ENCODE measurements around the gene MAPK14. TPM values are rescaled to one million over a fixed set of nuclear protein-coding genes. Genes with fewer than 3 reads are reported as not detected.

MAPK14 gene
- total and polyA plus RNA-seq, 12 donors = 9.2 to 38.1 (median 29.3) TPM

DNA sequence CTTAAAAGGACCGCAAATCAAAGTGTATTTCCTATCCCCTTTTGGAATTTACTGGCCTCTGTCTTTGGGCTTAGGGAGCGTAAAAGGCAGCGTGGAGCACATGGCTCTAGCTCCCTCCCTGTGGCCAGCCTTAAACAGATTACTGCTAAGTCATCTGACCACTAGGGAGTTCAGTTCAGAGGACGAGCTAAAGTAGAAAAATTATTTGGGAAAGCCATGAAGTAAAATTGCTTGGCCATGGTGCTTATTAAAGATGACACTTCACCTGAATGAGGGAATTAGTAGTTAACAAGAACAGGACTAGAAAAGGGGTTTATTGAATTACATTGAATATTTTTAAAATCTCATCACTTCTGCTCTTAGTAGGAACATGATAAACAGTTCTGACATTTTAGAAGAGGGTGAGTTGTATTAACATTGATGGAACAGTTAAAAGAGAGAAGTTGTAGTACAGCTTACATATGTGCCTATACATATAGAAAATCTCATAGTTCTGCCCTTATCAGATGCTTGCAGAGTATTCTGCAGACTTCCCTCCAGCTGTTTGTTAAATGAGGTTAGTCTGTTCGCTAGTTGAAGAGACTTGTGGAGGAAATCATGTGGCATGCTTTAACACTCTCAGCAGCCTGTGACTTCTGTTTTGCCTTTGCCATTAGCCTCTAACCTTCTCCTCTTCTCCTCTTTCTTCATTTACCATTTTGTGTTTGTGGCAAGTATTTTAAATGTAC, 71.5 kb downstream of the MAPK14 start:
- no peaks in the 10 kb centered on the region for H3K9me3 ChIP-seq
- H3K27ac ChIP-seq = peak overlapping the region in 2 of 10 donors; percentile 1 to 61
- no peaks in the 10 kb centered on the region for H3K27me3 ChIP-seq
- peaks cover 0 to 69% (median 9%) of the 10 kb centered on the region in 9 donors for H3K36me3 ChIP-seq
- 37 to 46% methylated on average over 5 of the region's 5 CpGs for WGBS, 2 donors
- intact Hi-C loops (cut with DNase I) = loop anchor here in 3 of 10 donors (5.0 to 10.0 kb wide), 3 partner anchors 344 to 574 kb away; no protein-coding TSS in a partner anchor
- H3K4me3 ChIP-seq = no peak overlapping the region
- peak in 2 of 9 donors; percentile 11 to 16 for TF ChIP-seq CTCF (IDR thresholded peaks at IDR 0.05)
- H3K4me1 ChIP-seq = peaks cover 0 to 44% (median 25%) of the 10 kb centered on the region in 9 donors
- DNase-seq (no peak), ATAC-seq (peak in 6 of 8 donors; percentile 61 to 69 (median 65))

- Histone ChIP-seq H3K27ac (peak overlapping the region in 1 of 10 donors; percentile 61), H3K36me3 (peaks cover 0 to 78% (median 9%) of the 10 kb centered on the region in 9 donors), H3K9me3 (no peaks in the 10 kb centered on the region), H3K4me1 (peaks cover 2 to 38% (median 24%) of the 10 kb centered on the region in 9 donors), H3K27me3 (no peaks in the 10 kb centered on the region), H3K4me3 (no peak overlapping the region)
- 22 to 30% methylated on average over 6 of the region's 6 CpGs for WGBS, 2 donors
- intact Hi-C loops (cut with DNase I) = loop anchor here in 3 of 10 donors (5.0 to 10.0 kb wide), 3 partner anchors 345 to 575 kb away; no protein-coding TSS in a partner anchor
- TF ChIP-seq CTCF (IDR thresholded peaks at IDR 0.05) = no peak
- ATAC-seq (peak in 3 of 8 donors; percentile 24 to 31 (median 29)), DNase-seq (no peak)
Measured at GRCh38 chr6:36099869-36100483, 72.4 kb downstream of the MAPK14 start.

DNA sequence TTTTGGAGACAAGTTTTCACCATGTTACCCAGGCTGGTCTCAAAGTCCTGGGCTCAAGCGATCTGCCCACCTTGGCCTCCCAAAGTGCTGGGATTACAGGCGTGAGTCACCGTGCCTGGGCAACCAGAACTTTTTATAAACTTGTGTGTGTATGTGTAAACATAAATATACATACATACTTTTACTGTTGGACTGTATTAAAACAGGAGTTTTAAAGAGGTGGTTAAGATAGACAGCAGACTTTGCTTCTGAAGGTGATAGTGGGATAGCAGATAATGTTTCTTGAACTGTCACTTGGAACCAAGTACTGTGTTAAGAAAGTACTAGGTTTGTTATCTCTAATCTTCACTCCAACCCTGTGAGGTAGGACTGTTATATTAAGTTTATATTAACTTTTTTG, 74.1 kb downstream of the MAPK14 start:
- intact Hi-C loops (cut with DNase I) = no loop called here
- no peak for TF ChIP-seq CTCF (IDR thresholded peaks at IDR 0.05)
- 98 to 99% methylated on average over 3 of the region's 3 CpGs for WGBS, 2 donors
- DNase-seq (no peak), ATAC-seq (no peak)
- Histone ChIP-seq H3K4me3 (no peak overlapping the region), H3K27ac (peak overlapping the region in 1 of 10 donors; percentile 9), H3K9me3 (no peaks in the 10 kb centered on the region), H3K4me1 (peaks cover 0 to 31% (median 20%) of the 10 kb centered on the region in 9 donors), H3K27me3 (no peaks in the 10 kb centered on the region), H3K36me3 (peaks cover 0 to 82% (median 9%) of the 10 kb centered on the region in 9 donors)

- DNase-seq (no peak), ATAC-seq (no peak)
- Histone ChIP-seq H3K27me3 (no peaks in the 10 kb centered on the region), H3K9me3 (no peaks in the 10 kb centered on the region), H3K4me3 (no peak overlapping the region), H3K27ac (no peak overlapping the region), H3K36me3 (peaks cover 0 to 82% (median 12%) of the 10 kb centered on the region in 9 donors), H3K4me1 (peaks cover 0 to 31% (median 20%) of the 10 kb centered on the region in 9 donors)
- WGBS, 2 donors = 68 to 83% methylated on average over 4 of the region's 4 CpGs
- no peak for TF ChIP-seq CTCF (IDR thresholded peaks at IDR 0.05)
- intact Hi-C loops (cut with DNase I) = no loop called here
Measured at GRCh38 chr6:36102853-36103252, 75.2 kb downstream of the MAPK14 start.
